ENCODE data around the gene AKT1. TPM values are rescaled to one million over a fixed set of nuclear protein-coding genes. Genes with fewer than 3 reads are reported as not detected.

AKT1 gene
- total and polyA plus RNA-seq, 2 of the 13 experiments (the other 11 are each of a cell fraction or from before 2014, with no cell fraction given) = 96.2 to 116 TPM

- TF ChIP-seq IKZF4 (CRISPR knock-in tag; IDR thresholded peaks at IDR 0.05; ENCODE audit: borderline replicate concordance, low read depth, not compliant biosample characterization) = no peak
- TF ChIP-seq ZNF841 (CRISPR knock-in tag; IDR thresholded peaks at IDR 0.05; ENCODE audit: borderline replicate concordance) = no peak
- no peak for TF ChIP-seq SMAD1 (CRISPR knock-in tag; IDR thresholded peaks at IDR 0.05; ENCODE audit: borderline replicate concordance, low read depth)
- TF ChIP-seq ZNF264 (CRISPR knock-in tag; IDR thresholded peaks at IDR 0.05) = no peak
- TF ChIP-seq TBL1XR1 (IDR thresholded peaks at IDR 0.05; ENCODE audit: borderline replicate concordance, low read length, partially characterized antibody) = no peak
- TF ChIP-seq TCF7L2 (IDR thresholded peaks at IDR 0.05; ENCODE audit: low read depth, low read length) = no peak
- TF ChIP-seq, protein P1, sequence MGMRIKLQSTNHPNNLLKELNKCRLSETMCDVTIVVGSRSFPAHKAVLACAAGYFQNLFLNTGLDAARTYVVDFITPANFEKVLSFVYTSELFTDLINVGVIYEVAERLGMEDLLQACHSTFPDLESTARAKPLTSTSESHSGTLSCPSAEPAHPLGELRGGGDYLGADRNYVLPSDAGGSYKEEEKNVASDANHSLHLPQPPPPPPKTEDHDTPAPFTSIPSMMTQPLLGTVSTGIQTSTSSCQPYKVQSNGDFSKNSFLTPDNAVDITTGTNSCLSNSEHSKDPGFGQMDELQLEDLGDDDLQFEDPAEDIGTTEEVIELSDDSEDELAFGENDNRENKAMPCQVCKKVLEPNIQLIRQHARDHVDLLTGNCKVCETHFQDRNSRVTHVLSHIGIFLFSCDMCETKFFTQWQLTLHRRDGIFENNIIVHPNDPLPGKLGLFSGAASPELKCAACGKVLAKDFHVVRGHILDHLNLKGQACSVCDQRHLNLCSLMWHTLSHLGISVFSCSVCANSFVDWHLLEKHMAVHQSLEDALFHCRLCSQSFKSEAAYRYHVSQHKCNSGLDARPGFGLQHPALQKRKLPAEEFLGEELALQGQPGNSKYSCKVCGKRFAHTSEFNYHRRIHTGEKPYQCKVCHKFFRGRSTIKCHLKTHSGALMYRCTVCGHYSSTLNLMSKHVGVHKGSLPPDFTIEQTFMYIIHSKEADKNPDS (CRISPR knock-in tag; IDR thresholded peaks at IDR 0.05) = 0 out of 2 replicates have a peak, but pooled peaks have one; percentile 31
- no peak for TF ChIP-seq RARG (CRISPR knock-in tag; IDR thresholded peaks at IDR 0.05; ENCODE audit: low read depth)
- no peak for TF ChIP-seq E2F2 (CRISPR knock-in tag; IDR thresholded peaks at IDR 0.05; ENCODE audit: borderline replicate concordance)
- TF ChIP-seq, protein P2, sequence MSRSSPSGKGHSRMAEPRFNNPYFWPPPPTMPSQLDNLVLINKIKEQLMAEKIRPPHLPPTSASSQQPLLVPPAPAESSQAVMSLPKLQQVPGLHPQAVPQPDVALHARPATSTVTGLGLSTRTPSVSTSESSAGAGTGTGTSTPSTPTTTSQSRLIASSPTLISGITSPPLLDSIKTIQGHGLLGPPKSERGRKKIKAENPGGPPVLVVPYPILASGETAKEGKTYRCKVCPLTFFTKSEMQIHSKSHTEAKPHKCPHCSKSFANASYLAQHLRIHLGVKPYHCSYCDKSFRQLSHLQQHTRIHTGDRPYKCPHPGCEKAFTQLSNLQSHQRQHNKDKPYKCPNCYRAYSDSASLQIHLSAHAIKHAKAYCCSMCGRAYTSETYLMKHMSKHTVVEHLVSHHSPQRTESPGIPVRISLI (CRISPR knock-in tag; IDR thresholded peaks at IDR 0.05; ENCODE audit: borderline replicate concordance) = no peak
- TF ChIP-seq ZNF318 (CRISPR knock-in tag; IDR thresholded peaks at IDR 0.05) = no peak
- TF ChIP-seq ZBTB3 (CRISPR knock-in tag; IDR thresholded peaks at IDR 0.05; ENCODE audit: borderline replicate concordance, low read depth) = no peak
- TF ChIP-seq ZNF577 (CRISPR knock-in tag; IDR thresholded peaks at IDR 0.05; ENCODE audit: borderline replicate concordance, low read depth) = no peak
- no peak for TF ChIP-seq ZNF205 (CRISPR knock-in tag; IDR thresholded peaks at IDR 0.05)
- no peak for TF ChIP-seq CBX5 (CRISPR knock-in tag; IDR thresholded peaks at IDR 0.05; ENCODE audit: borderline replicate concordance)
These were observed 28.5 kb downstream of the AKT1 start (continued) for GRCh38 chr14:104766863-104767633.
